ENCODE data around the gene P4HA1.

- TF ChIP-seq OSR1 (CRISPR knock-in tag; IDR thresholded peaks at IDR 0.05) = no peak
- TF ChIP-seq PATZ1 (CRISPR knock-in tag; IDR thresholded peaks at IDR 0.05; ENCODE audit: borderline replicate concordance) = no peak
- no peak for TF ChIP-seq ESRRG (CRISPR knock-in tag; IDR thresholded peaks at IDR 0.05)
- TF ChIP-seq CSRNP3 (CRISPR knock-in tag; IDR thresholded peaks at IDR 0.05) = no peak
- no peak for TF ChIP-seq ZFP3 (CRISPR knock-in tag; IDR thresholded peaks at IDR 0.05)
- no peak for TF ChIP-seq PPARA (CRISPR knock-in tag; IDR thresholded peaks at IDR 0.05; ENCODE audit: borderline replicate concordance)
- no peak for TF ChIP-seq BACH2 (CRISPR knock-in tag; IDR thresholded peaks at IDR 0.05; ENCODE audit: borderline replicate concordance)
- no peak for TF ChIP-seq SNAI2 (CRISPR knock-in tag; IDR thresholded peaks at IDR 0.05)
- TF ChIP-seq ISL1 (CRISPR knock-in tag; IDR thresholded peaks at IDR 0.05) = no peak
- no peak for TF ChIP-seq CREB5 (CRISPR knock-in tag; IDR thresholded peaks at IDR 0.05; ENCODE audit: low read depth)
- TF ChIP-seq CSDC2 (CRISPR knock-in tag; IDR thresholded peaks at IDR 0.05) = no peak
Observed at GRCh38 chr10:73075829-73076228, 20.8 kb downstream of the P4HA1 start.

Data from SK-N-SH treated with all-trans-retinoic acid at 6 μM for 48 hours (cell line).